Stimulated activated CD4-positive, alpha-beta T cell treated with anti-CD3 and anti-CD28 coated beads, Interleukin-15, amount 100 ng/mL, for 48 hours (primary cell): ENCODE results near the gene GFER.
"Not testable (repeated sequence)": the region's sequence is repeated elsewhere in the genome, so short reads cannot be mapped to it uniquely, and the experiment has no call there.

Experiments used
- DNase-seq, 2 donors: peaks; one replicate each; pipeline ENCODE4 v3.0.0-alpha.2; 2020; ENCODE audit warnings: low read depth in 2 of 2

Gene GFER

GRCh38 chr16:2005646-2006045 lies 21.7 kb downstream of the GFER start:
- no peak for DNase-seq

GRCh38 chr16:2006317-2006716 lies 22.3 kb downstream of the GFER start:
- no peak for DNase-seq

GRCh38 chr16:2007081-2007836 lies 23.3 kb downstream of the GFER start:
- no peak for DNase-seq

- no peak for DNase-seq
Measured at GRCh38 chr16:2008009-2008526, 24.1 kb downstream of the GFER start.

- no peak for DNase-seq
Measured at GRCh38 chr16:2008631-2009163, 24.7 kb downstream of the GFER start.

- DNase-seq = no peak
Measured at GRCh38 chr16:2009164-2009711, 25.2 kb downstream of the GFER start.

- peak; percentile 56 to 69 for DNase-seq
Measured at GRCh38 chr16:2009791-2010510, 26.0 kb downstream of the GFER start, which contains the start of gene ZNF598. TSS of gene ZNF598 (minus strand) at chr16:2009821.

GRCh38 chr16:2011726-2012125 lies 27.7 kb downstream of the GFER start:
- not testable (repeated sequence) for DNase-seq

GRCh38 chr16:2013527-2013926 lies 29.5 kb downstream of the GFER start:
- DNase-seq = no peak

GRCh38 chr16:2015117-2015946 lies 31.3 kb downstream of the GFER start:
- no peak for DNase-seq

- no peak for DNase-seq
Measured at GRCh38 chr16:2015947-2016208, 31.9 kb downstream of the GFER start.

GRCh38 chr16:2016407-2016922 lies 32.5 kb downstream of the GFER start:
- DNase-seq = no peak

- DNase-seq = no peak
Measured at GRCh38 chr16:2019518-2019920, 35.5 kb downstream of the GFER start, which contains the start of gene NPW. TSS of gene NPW (plus strand) at chr16:2019785.

GRCh38 chr16:2019921-2020831 lies 36.2 kb downstream of the GFER start:
- DNase-seq = no peak

GRCh38 chr16:2022723-2023091 lies 38.7 kb downstream of the GFER start:
- no peak for DNase-seq

- peak; percentile 85 to 94 for DNase-seq
Measured at GRCh38 chr16:2023092-2024031, 39.4 kb downstream of the GFER start.

GRCh38 chr16:2024032-2024420 lies 40.0 kb downstream of the GFER start:
- DNase-seq = no peak

GRCh38 chr16:2025251-2025650 lies 41.3 kb downstream of the GFER start:
- no peak for DNase-seq

GRCh38 chr16:2025878-2026460 lies 42.0 kb downstream of the GFER start:
- no peak for DNase-seq
